Glutamatergic neuron (in vitro differentiated cells): ENCODE results near the gene UQCR10. TPM values are rescaled to one million over a fixed set of nuclear protein-coding genes. Genes with fewer than 3 reads are reported as not detected.

Experiments
- DNase-seq: peaks from one replicate; pipeline ENCODE4 v3.0.0; 2022
- H3K27ac Mint-ChIP-seq: one replicate; pipeline ENCODE4 v1.8.0; 2020; ENCODE audit warnings: mild to moderate bottlenecking, mixed read lengths, inconsistent platforms; ENCODE audit not compliant: unreplicated experiment
- H3K27me3 Mint-ChIP-seq: one replicate; pipeline ENCODE4 v1.8.0; 2020; ENCODE audit warnings: mild to moderate bottlenecking, moderate library complexity, mixed read lengths, inconsistent platforms; ENCODE audit not compliant: unreplicated experiment
- H3K36me3 Mint-ChIP-seq: one replicate; pipeline ENCODE4 v1.8.0; 2020; ENCODE audit warnings: mild to moderate bottlenecking, mixed read lengths, inconsistent platforms; ENCODE audit not compliant: unreplicated experiment
- H3K4me1 Mint-ChIP-seq: one replicate; pipeline ENCODE4 v1.8.0; 2020; ENCODE audit warnings: mild to moderate bottlenecking, low read depth, mixed read lengths, inconsistent platforms; ENCODE audit not compliant: unreplicated experiment
- H3K4me3 Mint-ChIP-seq: one replicate; pipeline ENCODE4 v1.8.0; 2020; ENCODE audit warnings: mild to moderate bottlenecking, mixed read lengths, inconsistent platforms; ENCODE audit not compliant: unreplicated experiment
- H3K9me3 Mint-ChIP-seq: one replicate; pipeline ENCODE4 v1.8.0; 2020; ENCODE audit warnings: mild to moderate bottlenecking, moderate library complexity, mixed read lengths, inconsistent platforms; ENCODE audit not compliant: unreplicated experiment
- CTCF ChIP-seq: fragments of 200-600 bp; sonication (generic); IDR thresholded peaks from one replicate; pipeline ENCODE4 v1.5.0; 2021; ENCODE audit not compliant: partially characterized antibody, unreplicated experiment
- total RNA-seq: library from RNA; stranded (reverse); fragmentation: NEBNext Ultra II Directional; extraction: Animal tissue kit (Norgen Biotek cat#: 25700); gene quantifications from one replicate; pipeline ENCODE4 v1.2.1, GENCODE V29; 2021; ENCODE audit not compliant: unreplicated experiment

Gene UQCR10
- total RNA-seq, 1 donor from 2014 or later, result 77.7 TPM

- peaks cover 24% of the 10 kb centered on the region for H3K4me1 Mint-ChIP-seq
- H3K27ac Mint-ChIP-seq, result no peak overlapping the region
- no peak for DNase-seq
- no peak overlapping the region for H3K4me3 Mint-ChIP-seq
- peaks cover 2% of the 10 kb centered on the region for H3K9me3 Mint-ChIP-seq
- H3K27me3 Mint-ChIP-seq, result peaks cover 4% of the 10 kb centered on the region
- H3K36me3 Mint-ChIP-seq, result no peaks in the 10 kb centered on the region
- TF ChIP-seq CTCF, result no peak
These were observed 15.1 kb downstream of the UQCR10 start for GRCh38 chr22:29782061-29782845.

- peaks cover 2% of the 10 kb centered on the region for H3K9me3 Mint-ChIP-seq
- no peak overlapping the region for H3K27ac Mint-ChIP-seq
- H3K27me3 Mint-ChIP-seq, result peaks cover 4% of the 10 kb centered on the region
- H3K36me3 Mint-ChIP-seq, result no peaks in the 10 kb centered on the region
- H3K4me3 Mint-ChIP-seq, result no peak overlapping the region
- no peak for TF ChIP-seq CTCF
- H3K4me1 Mint-ChIP-seq, result peaks cover 25% of the 10 kb centered on the region
- DNase-seq, result no peak
These were observed 17.5 kb downstream of the UQCR10 start for GRCh38 chr22:29784451-29785361.

GRCh38 chr22:29786031-29786430 lies 18.9 kb downstream of the UQCR10 start:
- no peak overlapping the region for H3K27ac Mint-ChIP-seq
- peaks cover 16% of the 10 kb centered on the region for H3K4me1 Mint-ChIP-seq
- H3K27me3 Mint-ChIP-seq, result peaks cover 4% of the 10 kb centered on the region
- no peak overlapping the region for H3K4me3 Mint-ChIP-seq
- peaks cover 5% of the 10 kb centered on the region for H3K9me3 Mint-ChIP-seq
- H3K36me3 Mint-ChIP-seq, result no peaks in the 10 kb centered on the region
- DNase-seq, result no peak
- no peak for TF ChIP-seq CTCF

- Mint-ChIP-seq H3K27me3 (peaks cover 4% of the 10 kb centered on the region), H3K36me3 (no peaks in the 10 kb centered on the region), H3K4me1 (peaks cover 10% of the 10 kb centered on the region), H3K4me3 (no peak overlapping the region), H3K9me3 (peaks cover 5% of the 10 kb centered on the region), H3K27ac (no peak overlapping the region)
- TF ChIP-seq CTCF, result no peak
- no peak for DNase-seq
These were observed 20.3 kb downstream of the UQCR10 start for GRCh38 chr22:29787371-29787980.
